Measurements from ENCODE around the gene MRPL21. TPM values are rescaled to one million over a fixed set of nuclear protein-coding genes. Genes with fewer than 3 reads are reported as not detected.

Gene MRPL21
- total RNA-seq, 2 experiments from 2014 or later: 99.6 to 104 TPM

DNA sequence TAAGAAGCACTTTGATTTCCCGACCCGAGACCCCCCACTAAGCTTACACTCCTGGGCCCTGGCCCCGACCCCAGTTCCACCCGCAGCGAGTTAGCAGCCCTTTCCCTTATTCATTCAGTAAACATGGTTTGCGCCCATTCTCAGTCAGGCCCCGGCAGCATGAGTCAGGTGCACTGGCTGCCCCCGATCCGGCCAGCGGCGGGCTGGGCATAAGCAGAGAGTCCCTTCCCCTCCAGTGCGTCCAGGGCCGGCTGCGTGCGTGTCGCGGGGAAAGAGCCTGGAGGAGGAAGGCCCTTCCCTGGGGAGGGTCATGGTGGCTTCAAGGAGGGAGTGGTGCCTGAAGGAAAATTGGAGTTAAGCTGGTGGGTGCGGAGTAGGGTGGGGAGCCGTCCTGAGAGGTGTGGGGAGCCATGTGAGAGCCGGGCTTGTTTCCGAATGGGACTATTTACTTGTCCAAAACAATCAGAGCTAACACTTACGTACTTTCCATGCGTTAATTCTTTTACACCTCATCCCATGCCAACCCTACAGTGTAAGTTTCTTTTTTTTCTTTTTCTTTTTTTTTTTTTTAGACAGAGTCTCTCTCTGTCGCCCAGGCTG is 716 bp upstream of the MRPL21 start:
- peak; percentile 28 for DNase-seq
- Mint-ChIP-seq H3K27me3 (no peaks in the 10 kb centered on the region), H3K27ac (peak overlapping the region; percentile 91), H3K4me1 (ENCODE audit: low read depth) (peaks cover 28% of the 10 kb centered on the region), H3K9me3 (no peaks in the 10 kb centered on the region), H3K4me3 (peak overlapping the region; percentile 96), H3K36me3 (ENCODE audit: low read depth) (peaks cover 25% of the 10 kb centered on the region)
- peak; percentile 41 for ATAC-seq
- CTCF ChIA-PET: interaction anchor here (1.0 to 1.3 kb wide), 2 partner anchors 9 to 186 kb away, joined by 3 read pairs; no protein-coding TSS in a partner anchor
- intact Hi-C loops (cut with micrococcal nuclease): no loop called here
- TF ChIP-seq, protein P1, sequence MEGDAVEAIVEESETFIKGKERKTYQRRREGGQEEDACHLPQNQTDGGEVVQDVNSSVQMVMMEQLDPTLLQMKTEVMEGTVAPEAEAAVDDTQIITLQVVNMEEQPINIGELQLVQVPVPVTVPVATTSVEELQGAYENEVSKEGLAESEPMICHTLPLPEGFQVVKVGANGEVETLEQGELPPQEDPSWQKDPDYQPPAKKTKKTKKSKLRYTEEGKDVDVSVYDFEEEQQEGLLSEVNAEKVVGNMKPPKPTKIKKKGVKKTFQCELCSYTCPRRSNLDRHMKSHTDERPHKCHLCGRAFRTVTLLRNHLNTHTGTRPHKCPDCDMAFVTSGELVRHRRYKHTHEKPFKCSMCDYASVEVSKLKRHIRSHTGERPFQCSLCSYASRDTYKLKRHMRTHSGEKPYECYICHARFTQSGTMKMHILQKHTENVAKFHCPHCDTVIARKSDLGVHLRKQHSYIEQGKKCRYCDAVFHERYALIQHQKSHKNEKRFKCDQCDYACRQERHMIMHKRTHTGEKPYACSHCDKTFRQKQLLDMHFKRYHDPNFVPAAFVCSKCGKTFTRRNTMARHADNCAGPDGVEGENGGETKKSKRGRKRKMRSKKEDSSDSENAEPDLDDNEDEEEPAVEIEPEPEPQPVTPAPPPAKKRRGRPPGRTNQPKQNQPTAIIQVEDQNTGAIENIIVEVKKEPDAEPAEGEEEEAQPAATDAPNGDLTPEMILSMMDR (IDR thresholded peaks at IDR 0.05): no peak
- POLR2A ChIA-PET: interaction anchor here (1.1 to 1.4 kb wide), 4 partner anchors 26 to 146 kb away, joined by 3 to 5 read pairs (median 3); no protein-coding TSS in a partner anchor

DNA sequence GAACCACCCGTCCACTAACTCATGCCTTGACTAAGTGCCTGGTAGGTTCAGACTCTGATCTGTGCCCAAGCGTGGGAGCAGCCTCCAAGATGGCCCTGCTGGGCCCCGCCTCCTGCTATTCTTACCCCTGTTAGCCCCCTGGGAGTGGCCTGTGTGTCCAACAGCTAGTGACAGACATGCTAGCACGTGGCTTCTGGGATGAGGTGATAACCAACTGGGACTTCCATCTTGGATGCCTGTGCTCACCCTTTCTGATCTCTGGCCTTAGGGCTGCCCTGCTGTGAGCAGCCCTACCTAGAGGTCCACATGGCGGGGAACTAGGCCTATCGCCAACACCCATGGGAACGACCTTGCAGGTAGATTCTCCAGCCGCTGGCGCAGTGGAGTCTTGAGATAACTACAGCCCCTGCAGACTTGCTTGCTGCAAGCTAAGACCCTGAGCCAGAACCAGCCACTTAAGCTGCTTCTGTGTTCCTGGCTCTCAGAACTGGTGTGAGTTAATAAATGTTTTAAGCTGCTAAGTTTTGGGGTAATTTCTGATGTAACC is 2.7 kb downstream of the MRPL21 start:
- no peaks in the 10 kb centered on the region for H3K27me3 Mint-ChIP-seq
- DNase-seq: no peak
- POLR2A ChIA-PET: no interaction called here
- H3K27ac Mint-ChIP-seq: no peak overlapping the region
- no peak for ATAC-seq
- peaks cover 36% of the 10 kb centered on the region for H3K36me3 Mint-ChIP-seq (ENCODE audit: low read depth)
- intact Hi-C loops (cut with micrococcal nuclease): no loop called here
- H3K4me3 Mint-ChIP-seq: no peak overlapping the region
- TF ChIP-seq, protein P1 (IDR thresholded peaks at IDR 0.05): no peak
- no peaks in the 10 kb centered on the region for H3K9me3 Mint-ChIP-seq
- CTCF ChIA-PET: no interaction called here
- peaks cover 28% of the 10 kb centered on the region for H3K4me1 Mint-ChIP-seq (ENCODE audit: low read depth)

DNA sequence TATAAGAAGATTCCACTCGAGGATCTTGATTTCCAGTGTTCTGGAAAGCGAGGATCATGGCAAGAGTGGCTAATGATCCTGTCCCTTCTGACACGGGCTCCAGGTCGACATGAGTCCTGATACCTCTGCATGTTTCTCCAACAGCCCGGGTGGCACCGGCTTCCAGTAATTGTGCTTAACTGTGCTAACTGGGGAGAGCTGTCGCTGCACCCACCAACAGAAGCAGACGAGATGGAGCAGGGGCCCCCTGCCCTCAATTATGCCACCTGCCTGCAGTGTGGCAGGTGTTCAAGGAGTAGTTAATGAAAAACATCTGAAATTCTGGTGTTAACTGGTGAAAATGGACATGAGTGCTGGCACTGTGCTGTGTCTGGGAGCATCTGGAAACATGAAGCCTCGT is 6.2 kb downstream of the MRPL21 start:
- intact Hi-C loops (cut with micrococcal nuclease): no loop called here
- Mint-ChIP-seq H3K27ac (no peak overlapping the region), H3K4me3 (no peak overlapping the region), H3K36me3 (ENCODE audit: low read depth) (peaks cover 47% of the 10 kb centered on the region), H3K4me1 (ENCODE audit: low read depth) (peaks cover 14% of the 10 kb centered on the region), H3K27me3 (no peaks in the 10 kb centered on the region), H3K9me3 (no peaks in the 10 kb centered on the region)
- POLR2A ChIA-PET: no interaction called here
- TF ChIP-seq, protein P1 (IDR thresholded peaks at IDR 0.05): no peak
- CTCF ChIA-PET: no interaction called here
- ATAC-seq (no peak), DNase-seq (no peak)

DNA sequence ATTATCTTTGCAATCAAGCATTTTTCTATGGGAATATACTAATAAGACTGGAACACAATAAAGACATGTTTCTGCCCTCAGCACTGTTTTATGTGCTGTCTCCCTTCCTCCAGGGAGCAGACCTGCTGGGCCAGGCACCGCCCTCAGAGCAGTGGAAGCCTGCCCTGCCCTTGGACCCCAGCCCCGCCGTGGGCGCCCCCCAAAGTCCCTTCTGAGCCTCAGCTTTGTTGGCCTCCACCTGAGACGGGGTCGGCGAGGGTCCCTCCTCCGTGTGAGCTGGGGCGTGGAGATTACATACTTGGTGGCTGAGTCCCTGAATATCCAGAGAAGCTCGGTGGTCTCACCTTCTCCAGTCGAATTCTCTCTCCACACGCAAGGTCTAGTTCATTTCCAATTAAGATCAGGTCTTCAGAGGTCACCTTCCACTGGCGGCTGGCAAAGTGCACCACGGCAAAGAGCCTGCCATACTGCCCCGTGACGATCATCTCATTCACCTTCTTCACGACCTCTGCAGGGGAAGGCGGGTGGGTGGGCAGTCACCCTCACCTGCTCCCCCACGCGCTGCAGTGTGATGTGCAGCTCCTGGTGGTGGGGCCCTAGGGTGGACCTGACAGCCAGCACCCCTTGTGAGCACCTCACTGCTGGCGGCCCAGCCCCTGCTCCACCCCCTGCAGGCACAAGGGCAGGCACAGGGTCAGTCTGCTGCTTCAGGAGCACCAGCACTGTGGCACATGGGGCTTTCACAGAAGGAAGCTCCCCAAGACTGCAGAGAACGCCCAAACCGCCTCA is 7.3 kb downstream of the MRPL21 start:
- Mint-ChIP-seq H3K36me3 (ENCODE audit: low read depth) (peaks cover 49% of the 10 kb centered on the region), H3K4me3 (no peak overlapping the region), H3K27ac (no peak overlapping the region), H3K27me3 (no peaks in the 10 kb centered on the region), H3K4me1 (ENCODE audit: low read depth) (peaks cover 5% of the 10 kb centered on the region), H3K9me3 (no peaks in the 10 kb centered on the region)
- intact Hi-C loops (cut with micrococcal nuclease): no loop called here
- ATAC-seq (no peak), DNase-seq (no peak)
- CTCF ChIA-PET: no interaction called here
- TF ChIP-seq, protein P1 (IDR thresholded peaks at IDR 0.05): no peak
- POLR2A ChIA-PET: interaction anchor here (1.4 kb wide), 1 partner anchor 9 kb away, joined by 3 read pairs; no protein-coding TSS in a partner anchor

DNA sequence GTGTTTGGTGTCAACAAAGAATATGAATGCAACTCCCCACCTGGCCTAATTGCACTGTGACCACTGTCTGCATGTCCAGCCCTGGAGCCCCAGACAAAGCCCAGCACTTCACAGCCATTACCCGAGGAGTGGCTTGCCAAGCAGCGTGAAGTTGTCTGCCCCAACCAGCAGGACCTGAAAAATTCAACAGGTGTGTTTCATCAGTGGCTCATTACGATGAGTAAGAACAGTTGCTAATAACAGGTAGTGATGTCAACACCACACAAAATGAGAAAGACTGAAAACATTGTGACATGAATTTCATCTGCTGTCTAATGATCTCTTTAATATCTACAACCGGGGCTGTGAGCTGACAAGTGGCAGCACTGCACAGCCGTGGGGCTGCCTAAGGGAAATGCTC is 10.3 kb downstream of the MRPL21 start:
- TF ChIP-seq, protein P1 (IDR thresholded peaks at IDR 0.05): no peak
- no peak for ATAC-seq
- Mint-ChIP-seq H3K4me3 (no peak overlapping the region), H3K9me3 (no peaks in the 10 kb centered on the region), H3K36me3 (ENCODE audit: low read depth) (peaks cover 49% of the 10 kb centered on the region), H3K27me3 (no peaks in the 10 kb centered on the region), H3K27ac (no peak overlapping the region), H3K4me1 (ENCODE audit: low read depth) (peaks cover 3% of the 10 kb centered on the region)
- CTCF ChIA-PET: no interaction called here
- intact Hi-C loops (cut with micrococcal nuclease): no loop called here
- no peak for DNase-seq
- POLR2A ChIA-PET: no interaction called here

Measured in activated CD8-positive, alpha-beta T cell treated with anti-CD3 and anti-CD28 coated beads for 36 hours (primary cell).